Brain microvascular endothelial cell (primary cell): ENCODE measurements around the gene HLA-DOB.
"Not testable (repeated sequence)": the region's sequence is repeated elsewhere in the genome, so short reads cannot be mapped to it uniquely, and the experiment has no call there.

Experiments
- DNase-seq: peaks from one replicate; pipeline ENCODE4 v3.0.0-alpha.2; 2020
- H3K27ac ChIP-seq: fragments of 250-450 bp; sonication (Bioruptor Pico); 2 replicates; pipeline ENCODE4 v1.5.1; 2020; ENCODE audit warnings: mild to moderate bottlenecking, moderate library complexity
- H3K27me3 ChIP-seq: fragments of 250-450 bp; sonication (Bioruptor Pico); replicated peaks from 2 replicates; pipeline ENCODE4 v1.5.1; 2020; ENCODE audit warnings: mild to moderate bottlenecking
- H3K36me3 ChIP-seq: fragments of 250-450 bp; sonication (Bioruptor Pico); replicated peaks from 2 replicates; pipeline ENCODE4 v1.5.1; 2020; ENCODE audit warnings: mild to moderate bottlenecking
- H3K4me3 ChIP-seq: 2 replicates; pipeline ENCODE4 v1.5.1; 2011; ENCODE audit warnings: low read depth, mild to moderate bottlenecking, control low read depth, low read length, moderate library complexity
- in situ Hi-C: cut with HindIII; loops from 2 replicates; pipeline ENCODE4 v1.10.0; 2017; ENCODE audit warnings: low sequenced_read_pairs, low pct_ligation_motif_present
- TF ChIP-seq, protein P1 (sequence below): IDR thresholded peaks from 2 replicates; pipeline ENCODE4 v1.5.1; 2011; ENCODE audit warnings: low read depth, mild to moderate bottlenecking, moderate library complexity, low read length, control low read depth, inconsistent platforms; ENCODE audit errors: missing control alignments

Gene HLA-DOB

DNA sequence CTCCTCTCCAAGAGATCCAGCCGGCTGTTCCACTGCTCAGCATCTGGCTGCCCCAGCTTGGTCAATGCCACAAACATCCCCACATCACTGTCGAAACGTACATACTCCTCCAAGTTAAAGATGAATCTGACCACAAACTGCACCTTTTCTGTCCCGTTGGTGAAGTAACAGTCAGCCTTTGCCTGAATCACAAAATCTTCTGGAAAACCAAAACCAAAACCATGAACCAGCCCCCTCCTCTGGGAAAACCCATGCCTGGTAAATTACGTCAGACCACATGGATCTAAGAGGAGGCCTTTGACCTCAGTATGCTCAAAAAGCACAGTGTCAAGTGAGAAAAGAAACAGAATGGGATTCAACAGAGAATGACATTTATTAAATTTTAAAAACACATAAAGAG is 1.7 kb downstream of the HLA-DOB start:
- in situ Hi-C loops, result no loop called here
- peak; percentile 18 for DNase-seq
- H3K27ac ChIP-seq, result no peak overlapping the region

DNA sequence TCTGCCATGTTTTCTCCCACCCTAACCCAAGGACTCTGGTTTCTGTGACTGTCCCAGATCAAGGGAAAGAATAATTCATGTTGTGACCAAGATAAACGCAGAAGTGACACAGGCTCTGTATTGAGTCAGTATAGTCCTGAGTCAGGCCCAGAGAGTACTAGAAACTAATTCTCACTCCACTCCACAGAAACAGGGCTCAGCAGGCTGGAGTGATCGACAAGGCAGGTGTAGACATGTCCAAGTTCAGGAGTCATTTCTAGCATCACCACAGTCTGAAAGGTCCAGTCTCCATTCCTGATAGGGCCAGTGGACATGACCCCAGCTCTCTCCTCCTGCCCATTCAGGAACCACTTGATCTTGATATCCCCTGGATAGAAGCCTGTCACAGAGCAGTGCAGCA is 2.7 kb downstream of the HLA-DOB start:
- DNase-seq, result no peak
- Histone ChIP-seq H3K27me3 (no peaks in the 10 kb centered on the region), H3K27ac (no peak overlapping the region), H3K4me3 (no peak overlapping the region), H3K36me3 (no peaks in the 10 kb centered on the region)
- TF ChIP-seq, protein P1, sequence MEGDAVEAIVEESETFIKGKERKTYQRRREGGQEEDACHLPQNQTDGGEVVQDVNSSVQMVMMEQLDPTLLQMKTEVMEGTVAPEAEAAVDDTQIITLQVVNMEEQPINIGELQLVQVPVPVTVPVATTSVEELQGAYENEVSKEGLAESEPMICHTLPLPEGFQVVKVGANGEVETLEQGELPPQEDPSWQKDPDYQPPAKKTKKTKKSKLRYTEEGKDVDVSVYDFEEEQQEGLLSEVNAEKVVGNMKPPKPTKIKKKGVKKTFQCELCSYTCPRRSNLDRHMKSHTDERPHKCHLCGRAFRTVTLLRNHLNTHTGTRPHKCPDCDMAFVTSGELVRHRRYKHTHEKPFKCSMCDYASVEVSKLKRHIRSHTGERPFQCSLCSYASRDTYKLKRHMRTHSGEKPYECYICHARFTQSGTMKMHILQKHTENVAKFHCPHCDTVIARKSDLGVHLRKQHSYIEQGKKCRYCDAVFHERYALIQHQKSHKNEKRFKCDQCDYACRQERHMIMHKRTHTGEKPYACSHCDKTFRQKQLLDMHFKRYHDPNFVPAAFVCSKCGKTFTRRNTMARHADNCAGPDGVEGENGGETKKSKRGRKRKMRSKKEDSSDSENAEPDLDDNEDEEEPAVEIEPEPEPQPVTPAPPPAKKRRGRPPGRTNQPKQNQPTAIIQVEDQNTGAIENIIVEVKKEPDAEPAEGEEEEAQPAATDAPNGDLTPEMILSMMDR, result no peak
- in situ Hi-C loops, result no loop called here

More for the DNA sequence above, 1.7 kb downstream of the HLA-DOB start:
- H3K4me3 ChIP-seq, result no peak overlapping the region
- no peaks in the 10 kb centered on the region for H3K27me3 ChIP-seq
- TF ChIP-seq, protein P1, result no peak
- no peaks in the 10 kb centered on the region for H3K36me3 ChIP-seq

DNA sequence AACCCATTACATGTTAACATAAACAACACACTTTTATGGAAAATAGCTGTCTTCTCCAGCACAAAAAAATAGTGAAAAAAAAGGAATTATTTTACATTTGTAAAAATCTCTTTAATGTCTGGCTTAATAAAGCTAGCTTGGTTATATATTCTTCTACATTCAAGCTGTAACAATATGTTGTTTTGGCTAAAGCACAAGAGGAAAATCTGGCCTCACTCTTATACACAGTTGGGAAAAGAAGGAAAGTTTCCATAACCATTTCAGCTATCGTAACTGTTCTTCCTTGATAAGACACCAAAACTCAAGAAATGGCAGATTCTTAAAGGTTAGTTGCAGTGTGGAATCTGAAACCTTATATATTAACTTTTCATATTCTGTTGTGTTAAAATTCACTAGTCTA is 7.6 kb downstream of the HLA-DOB start:
- TF ChIP-seq, protein P1, result no peak
- Histone ChIP-seq H3K27me3 (no peaks in the 10 kb centered on the region), H3K27ac (no peak overlapping the region), H3K36me3 (no peaks in the 10 kb centered on the region), H3K4me3 (no peak overlapping the region)
- DNase-seq, result no peak
- in situ Hi-C loops, result no loop called here

DNA sequence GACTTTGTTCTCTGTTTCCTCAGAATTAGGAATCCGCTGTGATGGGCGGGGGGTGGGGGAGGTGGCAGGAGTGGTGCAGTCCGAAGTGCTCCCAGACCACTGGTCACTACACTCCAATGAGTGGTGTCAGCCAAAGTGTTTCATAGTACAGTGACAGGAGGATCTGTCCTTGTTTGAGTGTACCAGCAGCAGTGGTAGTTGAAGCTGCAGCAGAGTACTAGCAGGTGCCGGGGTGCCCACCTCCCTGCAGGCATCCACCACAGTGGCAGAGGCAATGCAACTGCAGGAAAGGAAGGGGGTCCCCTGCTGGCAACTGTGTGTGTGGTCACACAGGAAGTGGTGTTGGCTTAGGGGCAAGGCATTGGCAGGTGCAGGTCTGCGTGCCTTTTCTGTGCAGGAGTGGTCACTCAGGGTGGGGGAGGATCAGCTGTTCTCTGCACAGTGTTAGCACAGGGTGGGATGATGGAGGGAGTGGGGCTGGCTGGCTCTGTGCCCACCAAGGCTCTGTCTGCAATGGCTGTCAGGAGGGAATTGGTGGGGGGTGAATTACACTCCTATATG is 9.7 kb downstream of the HLA-DOB start:
- no peak for DNase-seq
- in situ Hi-C loops, result no loop called here
- Histone ChIP-seq H3K4me3 (no peak overlapping the region), H3K27me3 (peaks cover 11% of the 10 kb centered on the region), H3K27ac (no peak overlapping the region), H3K36me3 (no peaks in the 10 kb centered on the region)
- TF ChIP-seq, protein P1, result no peak

DNA sequence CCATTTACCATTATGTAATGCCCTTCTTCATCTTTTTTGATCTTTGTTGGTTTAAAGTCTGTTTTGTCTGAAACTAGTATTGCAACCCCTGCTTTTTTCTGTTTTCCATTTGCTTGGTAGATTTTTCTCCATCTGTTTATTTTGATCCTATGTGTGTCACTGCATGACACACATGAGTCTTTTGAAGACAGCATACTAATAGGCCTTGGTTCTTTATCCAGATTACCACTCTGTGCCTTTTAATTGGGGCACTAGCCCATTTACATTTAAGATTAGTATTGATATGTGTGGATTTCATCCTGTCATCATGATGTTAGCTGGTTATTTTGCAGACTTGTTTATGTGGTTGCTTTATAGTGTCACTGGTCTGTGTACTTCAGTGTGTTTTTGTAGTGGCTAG is 11.4 kb downstream of the HLA-DOB start:
- DNase-seq, in situ Hi-C loops, H3K36me3 ChIP-seq, H3K27ac ChIP-seq, H3K4me3 ChIP-seq: not testable (repeated sequence)
- H3K27me3 ChIP-seq, result peaks cover 16% of the 10 kb centered on the region

DNA sequence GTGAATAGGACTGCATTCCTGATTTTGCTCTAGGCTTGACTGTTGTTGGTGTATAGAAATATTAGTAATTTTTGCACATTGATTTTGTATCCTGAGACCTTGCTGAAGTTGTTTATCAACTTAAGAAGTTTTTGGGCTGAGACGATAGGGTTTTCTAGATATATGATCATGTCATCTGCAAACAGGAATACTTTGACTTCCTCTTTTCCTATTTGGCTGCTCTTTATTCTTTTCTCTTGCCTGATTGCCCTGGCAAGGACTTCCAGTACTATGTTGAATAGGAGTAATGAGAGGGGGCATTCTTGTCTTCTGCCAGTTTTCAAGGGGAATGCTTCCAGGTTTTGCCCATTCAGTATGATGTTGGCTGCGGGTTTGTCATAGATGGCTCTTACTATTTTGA is 13.4 kb downstream of the HLA-DOB start:
- peaks cover 16% of the 10 kb centered on the region for H3K27me3 ChIP-seq
- no peaks in the 10 kb centered on the region for H3K36me3 ChIP-seq
- H3K27ac ChIP-seq, result no peak overlapping the region
- DNase-seq, result no peak
- in situ Hi-C loops, result no loop called here
- H3K4me3 ChIP-seq, result no peak overlapping the region
- TF ChIP-seq, protein P1, result no peak
